ENCODE measurements around the gene GALR3.

Gene GALR3

GRCh38 chr22:37812869-37813678 lies 10.1 kb upstream of the GALR3 start:
- in situ Hi-C loops (cut with MboI; ENCODE audit: low sequenced_read_pairs, unreplicated experiment): loop anchor here (10.0 kb wide), 1 partner anchor 152 kb away; no protein-coding TSS in a partner anchor
- no peak for DNase-seq (ENCODE audit: low spot score)
- TF ChIP-seq, protein P1, sequence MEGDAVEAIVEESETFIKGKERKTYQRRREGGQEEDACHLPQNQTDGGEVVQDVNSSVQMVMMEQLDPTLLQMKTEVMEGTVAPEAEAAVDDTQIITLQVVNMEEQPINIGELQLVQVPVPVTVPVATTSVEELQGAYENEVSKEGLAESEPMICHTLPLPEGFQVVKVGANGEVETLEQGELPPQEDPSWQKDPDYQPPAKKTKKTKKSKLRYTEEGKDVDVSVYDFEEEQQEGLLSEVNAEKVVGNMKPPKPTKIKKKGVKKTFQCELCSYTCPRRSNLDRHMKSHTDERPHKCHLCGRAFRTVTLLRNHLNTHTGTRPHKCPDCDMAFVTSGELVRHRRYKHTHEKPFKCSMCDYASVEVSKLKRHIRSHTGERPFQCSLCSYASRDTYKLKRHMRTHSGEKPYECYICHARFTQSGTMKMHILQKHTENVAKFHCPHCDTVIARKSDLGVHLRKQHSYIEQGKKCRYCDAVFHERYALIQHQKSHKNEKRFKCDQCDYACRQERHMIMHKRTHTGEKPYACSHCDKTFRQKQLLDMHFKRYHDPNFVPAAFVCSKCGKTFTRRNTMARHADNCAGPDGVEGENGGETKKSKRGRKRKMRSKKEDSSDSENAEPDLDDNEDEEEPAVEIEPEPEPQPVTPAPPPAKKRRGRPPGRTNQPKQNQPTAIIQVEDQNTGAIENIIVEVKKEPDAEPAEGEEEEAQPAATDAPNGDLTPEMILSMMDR (IDR thresholded peaks at IDR 0.05; ENCODE audit: borderline replicate concordance, control extremely low read depth, extremely low read depth, insufficient read depth, missing control alignments): no peak

GRCh38 chr22:37815593-37815992 lies 7.6 kb upstream of the GALR3 start:
- in situ Hi-C loops (cut with MboI; ENCODE audit: low sequenced_read_pairs, unreplicated experiment): loop anchor here (10.0 kb wide), 1 partner anchor 149 kb away; no protein-coding TSS in a partner anchor
- TF ChIP-seq, protein P1 (IDR thresholded peaks at IDR 0.05; ENCODE audit: borderline replicate concordance, control extremely low read depth, extremely low read depth, insufficient read depth, missing control alignments): no peak
- DNase-seq (ENCODE audit: low spot score): no peak

- TF ChIP-seq, protein P1 (IDR thresholded peaks at IDR 0.05; ENCODE audit: borderline replicate concordance, control extremely low read depth, extremely low read depth, insufficient read depth, missing control alignments): no peak
- no peak for DNase-seq (ENCODE audit: low spot score)
- in situ Hi-C loops (cut with MboI; ENCODE audit: low sequenced_read_pairs, unreplicated experiment): loop anchor here (10.0 kb wide), 1 partner anchor 148 kb away; no protein-coding TSS in a partner anchor
Measured at GRCh38 chr22:37816543-37817180, 6.5 kb upstream of the GALR3 start.

DNA sequence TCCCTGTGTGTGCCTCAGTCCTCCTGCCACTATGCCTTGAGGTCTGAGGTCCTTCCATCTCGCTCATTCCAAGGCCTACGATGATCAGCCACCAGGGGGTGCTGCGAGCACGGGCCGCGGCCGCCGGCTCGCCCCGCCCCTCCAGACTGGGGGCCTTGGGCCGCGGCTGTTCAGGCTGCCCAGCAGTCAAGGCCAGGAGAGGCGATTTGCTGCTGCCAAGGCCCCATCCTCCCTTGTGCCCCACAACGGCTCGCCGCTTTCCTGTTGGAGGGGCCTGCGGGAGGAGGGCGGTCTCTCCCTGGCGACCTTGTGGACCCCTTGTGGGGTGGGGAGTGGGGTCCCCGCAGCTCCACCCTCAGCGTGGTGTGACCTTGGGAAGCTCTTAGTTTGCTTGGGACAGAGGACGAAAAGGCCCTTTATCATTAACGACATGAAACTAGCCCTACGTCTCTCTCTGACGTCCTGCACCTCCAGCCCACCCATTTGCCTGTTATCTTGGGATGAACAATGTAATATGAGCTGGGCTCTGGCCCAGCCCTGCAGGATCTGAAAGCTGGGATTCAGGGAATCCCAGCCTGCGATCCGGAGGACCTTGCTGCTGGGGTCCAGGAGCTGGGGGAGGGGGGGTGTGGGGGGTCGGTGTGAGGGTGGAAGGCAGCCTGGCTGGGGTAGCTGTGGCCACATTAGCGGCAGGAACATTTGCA lies 5.3 kb upstream of the GALR3 start:
- peak; percentile 95 for DNase-seq (ENCODE audit: low spot score)
- TF ChIP-seq, protein P1 (IDR thresholded peaks at IDR 0.05; ENCODE audit: borderline replicate concordance, control extremely low read depth, extremely low read depth, insufficient read depth, missing control alignments): peak; percentile 83
- in situ Hi-C loops (cut with MboI; ENCODE audit: low sequenced_read_pairs, unreplicated experiment): loop anchor here (10.0 kb wide), 1 partner anchor 147 kb away; no protein-coding TSS in a partner anchor

- TF ChIP-seq, protein P1 (IDR thresholded peaks at IDR 0.05; ENCODE audit: borderline replicate concordance, control extremely low read depth, extremely low read depth, insufficient read depth, missing control alignments): peak; percentile 47
- in situ Hi-C loops (cut with MboI; ENCODE audit: low sequenced_read_pairs, unreplicated experiment): loop anchor here (10.0 kb wide), 1 partner anchor 146 kb away; no protein-coding TSS in a partner anchor
- DNase-seq (ENCODE audit: low spot score): peak; percentile 89
Measured at GRCh38 chr22:37818409-37819104, 4.6 kb upstream of the GALR3 start.

DNA sequence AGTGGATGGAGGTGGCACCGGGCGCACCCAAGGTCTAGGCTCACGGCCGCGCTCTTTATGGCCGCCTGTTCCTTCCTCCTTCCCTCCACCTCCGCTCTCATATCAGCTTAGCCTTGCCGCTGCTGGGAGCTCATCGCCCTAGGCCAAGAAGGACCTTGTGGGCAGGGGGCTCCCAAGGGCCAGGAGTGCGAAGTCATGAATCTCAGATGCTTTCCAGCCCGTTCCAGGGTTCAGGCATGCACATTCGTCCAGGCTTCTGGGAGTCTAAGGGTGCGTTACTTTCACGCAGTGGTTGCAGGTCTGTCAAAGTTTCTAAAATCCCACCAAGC lies 4.1 kb upstream of the GALR3 start:
- DNase-seq (ENCODE audit: low spot score): no peak
- in situ Hi-C loops (cut with MboI; ENCODE audit: low sequenced_read_pairs, unreplicated experiment): loop anchor here (10.0 kb wide), 1 partner anchor 146 kb away; no protein-coding TSS in a partner anchor
- TF ChIP-seq, protein P1 (IDR thresholded peaks at IDR 0.05; ENCODE audit: borderline replicate concordance, control extremely low read depth, extremely low read depth, insufficient read depth, missing control alignments): no peak

All from GM13976 (cell line).